ENCODE results near the gene ST8SIA4. TPM values are rescaled to one million over a fixed set of nuclear protein-coding genes. Genes with fewer than 3 reads are reported as not detected.

The ST8SIA4 gene
- total and polyA plus RNA-seq, 7 experiments from 2014 or later, result 5.8 to 54.5 (median 21.9) TPM

DNA sequence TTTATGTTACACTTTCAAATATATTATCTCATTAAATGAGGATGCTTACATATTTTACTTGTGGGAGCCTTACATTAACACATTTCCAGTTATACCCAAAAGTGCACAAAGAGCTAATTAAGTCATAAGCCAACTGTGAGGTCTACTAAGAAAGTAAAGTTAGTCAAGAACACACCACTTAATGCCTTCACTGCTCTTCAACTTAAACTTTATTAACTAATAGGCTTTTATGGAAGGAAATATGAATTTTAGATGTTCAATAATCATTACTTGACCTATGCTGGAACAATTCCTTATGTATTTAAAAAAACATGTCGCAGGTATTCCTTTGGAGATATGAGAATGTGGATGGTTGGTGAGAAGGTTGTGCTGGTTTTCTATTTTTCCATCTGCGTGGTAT is 3.4 kb downstream of the ST8SIA4 start:
- DNase-seq (no peak), ATAC-seq (no peak)
- ChIA-PET POLR2A (interaction anchor here (1.2 to 6.2 kb wide), 5 partner anchors 8 to 1970 kb away, joined by 3 to 68 read pairs (median 9); no protein-coding TSS in a partner anchor), CTCF (interaction anchor here (1.0 to 1.9 kb wide), 5 partner anchors 9 to 124 kb away, joined by 3 to 7 read pairs (median 3); no protein-coding TSS in a partner anchor)
- peak overlapping the region; percentile 86 to 98 (median 94) for H3K27ac Mint-ChIP-seq
- Histone ChIP-seq H3K4me3 (ENCODE audit: low read length) (peak overlapping the region; percentile 71), H3K36me3 (ENCODE audit: control insufficient read depth in 2 of 3, insufficient read depth in 3 of 3, low read length in 3 of 3) (no peaks in the 10 kb centered on the region), H3K27me3 (ENCODE audit: control insufficient read depth in 2 of 2, insufficient read depth in 2 of 2, low read length in 2 of 2) (no peaks in the 10 kb centered on the region), H3K27ac (ENCODE audit: low read depth, low read length) (peak overlapping the region; percentile 77), H3K9me3 (ENCODE audit: control insufficient read depth in 2 of 3, low read length in 3 of 3) (no peaks in the 10 kb centered on the region), H3K4me1 (ENCODE audit: control insufficient read depth in 2 of 2, insufficient read depth in 2 of 2, low read length in 2 of 2) (peaks cover 34 to 48% of the 10 kb centered on the region in 2 donors)
- H3K4me1 Mint-ChIP-seq, result peaks cover 35 to 64% (median 58%) of the 10 kb centered on the region in 7 donors
- peaks cover 0 to 2% (median 0%) of the 10 kb centered on the region in 11 donors for H3K9me3 Mint-ChIP-seq
- H3K4me3 Mint-ChIP-seq, result peak overlapping the region; percentile 88 to 99 (median 96)
- H3K36me3 Mint-ChIP-seq, result peaks cover 0 to 31% (median 13%) of the 10 kb centered on the region in 5 donors
- intact Hi-C loops (cut with micrococcal nuclease), result loop anchor here (1.0 to 10.0 kb wide), 15 partner anchors 9 to 1867 kb away; partner anchors contain the start of genes FAM174A (in 1 of the 2), PAM (in 1 of the 2) and SLCO4C1 (in 1 of the 2)
- H3K27me3 Mint-ChIP-seq, result no peaks in the 10 kb centered on the region

DNA sequence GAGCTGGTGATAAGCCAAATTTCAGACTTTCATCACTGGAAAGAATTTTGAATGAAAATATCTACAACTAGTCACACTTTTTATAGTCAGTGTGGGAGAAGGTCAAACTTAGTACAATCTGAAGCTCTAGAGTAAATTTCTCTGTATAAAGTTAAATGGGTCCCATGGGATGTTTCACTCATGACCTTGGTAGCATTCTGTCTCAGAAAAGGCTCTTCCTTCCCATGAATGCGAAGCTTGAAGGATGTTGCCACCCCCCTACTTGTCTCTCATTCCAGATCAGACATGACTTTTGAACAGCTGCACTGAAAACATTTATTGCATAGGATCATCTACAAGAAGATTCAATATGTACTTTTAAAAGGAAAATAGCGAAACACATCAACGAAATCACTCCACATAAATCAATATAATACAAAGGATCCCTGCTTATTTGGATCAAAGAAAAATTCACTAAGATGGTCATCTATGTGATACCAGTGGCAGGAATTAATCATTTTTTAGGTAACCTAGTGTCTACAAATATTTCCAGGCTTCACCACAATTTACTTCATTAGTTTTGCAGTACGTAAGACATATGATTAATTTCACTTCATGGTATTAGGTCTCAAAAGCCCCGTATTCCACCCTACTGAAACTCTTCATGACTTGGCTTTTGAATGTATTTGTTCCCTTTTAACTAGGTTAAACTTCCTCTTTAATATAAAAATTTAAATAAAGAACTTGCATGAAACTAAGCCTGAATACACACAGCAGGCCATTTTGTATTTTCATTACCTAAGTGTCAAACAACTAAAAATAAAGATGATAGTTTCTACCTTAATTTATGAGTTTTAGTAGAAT is 4.4 kb downstream of the ST8SIA4 start:
- Mint-ChIP-seq H3K27ac (peak overlapping the region in 5 of 9 donors; percentile 13 to 71 (median 43)), H3K36me3 (peaks cover 9 to 38% (median 20%) of the 10 kb centered on the region in 5 donors), H3K4me3 (peak overlapping the region in 9 of 10 donors; percentile 26 to 95 (median 63)), H3K4me1 (peaks cover 38 to 64% (median 60%) of the 10 kb centered on the region in 7 donors), H3K27me3 (no peaks in the 10 kb centered on the region), H3K9me3 (peaks cover 0 to 2% (median 0%) of the 10 kb centered on the region in 11 donors)
- H3K4me3 ChIP-seq (ENCODE audit: low read length), result no peak overlapping the region
- no peak for DNase-seq
- ChIA-PET CTCF (no interaction called here), POLR2A (interaction anchor here (0.7 to 6.2 kb wide), 4 partner anchors 9 to 21 kb away, joined by 3 to 68 read pairs (median 4); no protein-coding TSS in a partner anchor)
- no peak for ATAC-seq
- no peaks in the 10 kb centered on the region for H3K27me3 ChIP-seq (ENCODE audit: control insufficient read depth in 2 of 2, insufficient read depth in 2 of 2, low read length in 2 of 2)
- peaks cover 33 to 52% of the 10 kb centered on the region in 2 donors for H3K4me1 ChIP-seq (ENCODE audit: control insufficient read depth in 2 of 2, insufficient read depth in 2 of 2, low read length in 2 of 2)
- intact Hi-C loops (cut with micrococcal nuclease), result no loop called here
- no peaks in the 10 kb centered on the region for H3K9me3 ChIP-seq (ENCODE audit: control insufficient read depth in 2 of 3, low read length in 3 of 3)
- no peak overlapping the region for H3K27ac ChIP-seq (ENCODE audit: low read depth, low read length)
- peaks cover 0 to 7% (median 0%) of the 10 kb centered on the region in 3 experiments for H3K36me3 ChIP-seq (ENCODE audit: control insufficient read depth in 2 of 3, insufficient read depth in 3 of 3, low read length in 3 of 3)

DNA sequence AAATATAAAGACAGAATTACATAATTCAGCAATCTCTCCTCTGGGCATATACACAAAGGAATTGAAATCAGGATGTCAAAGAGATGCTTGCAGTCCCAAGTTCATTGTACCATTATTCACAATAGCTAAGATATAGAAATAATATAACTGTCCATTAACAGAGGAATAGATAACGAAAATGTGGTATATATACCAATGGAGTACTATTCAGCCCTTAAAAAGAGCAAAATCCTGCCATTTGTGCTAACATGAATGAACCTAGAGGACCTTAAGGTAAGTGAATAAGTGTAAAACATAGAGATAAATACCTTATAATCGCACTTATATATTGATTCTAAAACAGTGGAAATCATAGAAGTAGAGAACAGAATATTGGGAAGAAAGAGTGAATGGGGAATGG is 7.0 kb downstream of the ST8SIA4 start:
- Histone ChIP-seq H3K27ac (ENCODE audit: low read depth, low read length) (no peak overlapping the region), H3K4me1 (ENCODE audit: control insufficient read depth in 2 of 2, insufficient read depth in 2 of 2, low read length in 2 of 2) (peaks cover 33 to 52% of the 10 kb centered on the region in 2 donors), H3K27me3 (ENCODE audit: control insufficient read depth in 2 of 2, insufficient read depth in 2 of 2, low read length in 2 of 2) (no peaks in the 10 kb centered on the region), H3K9me3 (ENCODE audit: control insufficient read depth in 2 of 3, low read length in 3 of 3) (no peaks in the 10 kb centered on the region), H3K4me3 (ENCODE audit: low read length) (no peak overlapping the region), H3K36me3 (ENCODE audit: control insufficient read depth in 2 of 3, insufficient read depth in 3 of 3, low read length in 3 of 3) (peaks cover 0 to 9% (median 0%) of the 10 kb centered on the region in 3 experiments)
- H3K27ac Mint-ChIP-seq, result peak overlapping the region in 1 of 9 donors; percentile 72
- H3K4me1 Mint-ChIP-seq, result peaks cover 42 to 76% (median 65%) of the 10 kb centered on the region in 7 donors
- peaks cover 10 to 38% (median 29%) of the 10 kb centered on the region in 5 donors for H3K36me3 Mint-ChIP-seq
- POLR2A ChIA-PET, result interaction anchor here (4.1 kb wide), 1 partner anchor 7 kb away, joined by 27 read pairs; the partner anchor contains the start of gene ST8SIA4
- peak overlapping the region in 3 of 10 donors; percentile 8 to 49 (median 10) for H3K4me3 Mint-ChIP-seq
- ATAC-seq, result no peak
- DNase-seq, result no peak
- no peaks in the 10 kb centered on the region for H3K27me3 Mint-ChIP-seq
- intact Hi-C loops (cut with micrococcal nuclease), result no loop called here
- CTCF ChIA-PET, result interaction anchor here (1.0 kb wide), 1 partner anchor 9 kb away, joined by 3 read pairs; no protein-coding TSS in a partner anchor
- H3K9me3 Mint-ChIP-seq, result peaks cover 0 to 2% (median 0%) of the 10 kb centered on the region in 11 donors

DNA sequence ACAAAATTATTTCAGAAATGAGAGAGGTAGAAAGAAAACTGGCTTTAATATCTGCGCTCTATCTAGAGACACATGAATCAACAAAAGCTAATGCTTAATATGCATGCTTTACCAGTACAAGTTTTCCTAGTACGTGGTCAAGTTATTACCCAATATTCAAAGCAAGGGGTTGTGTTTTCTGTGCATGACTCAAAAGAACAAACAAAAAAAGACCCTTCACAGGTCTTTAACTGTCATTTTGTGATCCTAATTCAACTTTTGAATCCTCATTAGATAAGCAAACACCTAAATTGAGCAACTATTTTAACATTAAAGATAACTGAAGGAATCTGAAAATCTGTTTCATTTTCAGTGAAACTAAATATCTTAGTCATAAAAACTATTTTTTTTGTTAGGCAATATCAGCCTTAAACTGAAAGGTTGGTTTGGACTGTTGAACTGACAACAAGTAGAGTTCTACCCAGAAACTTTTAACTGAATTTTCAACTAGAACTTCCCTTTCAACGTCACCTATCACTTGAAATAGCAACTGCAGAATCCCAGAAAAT is 12.5 kb downstream of the ST8SIA4 start:
- DNase-seq, result no peak
- intact Hi-C loops (cut with micrococcal nuclease), result loop anchor here (1.0 to 5.0 kb wide), 4 partner anchors 10 to 1958 kb away; no protein-coding TSS in a partner anchor
- peaks cover 0 to 9% (median 0%) of the 10 kb centered on the region in 3 experiments for H3K36me3 ChIP-seq (ENCODE audit: control insufficient read depth in 2 of 3, insufficient read depth in 3 of 3, low read length in 3 of 3)
- POLR2A ChIA-PET, result interaction anchor here (1.1 to 6.5 kb wide), 2 partner anchors 8 to 12 kb away, joined by 4 to 68 read pairs; partner anchors contain the start of gene ST8SIA4
- H3K27ac ChIP-seq (ENCODE audit: low read depth, low read length), result no peak overlapping the region
- peak overlapping the region; percentile 10 for H3K4me3 ChIP-seq (ENCODE audit: low read length)
- no peaks in the 10 kb centered on the region for H3K27me3 ChIP-seq (ENCODE audit: control insufficient read depth in 2 of 2, insufficient read depth in 2 of 2, low read length in 2 of 2)
- no peaks in the 10 kb centered on the region for H3K27me3 Mint-ChIP-seq
- peaks cover 26 to 34% of the 10 kb centered on the region in 2 donors for H3K4me1 ChIP-seq (ENCODE audit: control insufficient read depth in 2 of 2, insufficient read depth in 2 of 2, low read length in 2 of 2)
- peak overlapping the region; percentile 39 to 92 (median 72) for H3K27ac Mint-ChIP-seq
- H3K36me3 Mint-ChIP-seq, result peaks cover 10 to 36% (median 28%) of the 10 kb centered on the region in 5 donors
- ATAC-seq, result peak; percentile 47
- H3K4me3 Mint-ChIP-seq, result peak overlapping the region in 9 of 10 donors; percentile 6 to 81 (median 69)
- CTCF ChIA-PET, result interaction anchor here (1.3 kb wide), 1 partner anchor 10 kb away, joined by 5 read pairs; no protein-coding TSS in a partner anchor
- no peaks in the 10 kb centered on the region for H3K9me3 ChIP-seq (ENCODE audit: control insufficient read depth in 2 of 3, low read length in 3 of 3)
- peaks cover 27 to 83% (median 71%) of the 10 kb centered on the region in 7 donors for H3K4me1 Mint-ChIP-seq
- no peaks in the 10 kb centered on the region for H3K9me3 Mint-ChIP-seq

DNA sequence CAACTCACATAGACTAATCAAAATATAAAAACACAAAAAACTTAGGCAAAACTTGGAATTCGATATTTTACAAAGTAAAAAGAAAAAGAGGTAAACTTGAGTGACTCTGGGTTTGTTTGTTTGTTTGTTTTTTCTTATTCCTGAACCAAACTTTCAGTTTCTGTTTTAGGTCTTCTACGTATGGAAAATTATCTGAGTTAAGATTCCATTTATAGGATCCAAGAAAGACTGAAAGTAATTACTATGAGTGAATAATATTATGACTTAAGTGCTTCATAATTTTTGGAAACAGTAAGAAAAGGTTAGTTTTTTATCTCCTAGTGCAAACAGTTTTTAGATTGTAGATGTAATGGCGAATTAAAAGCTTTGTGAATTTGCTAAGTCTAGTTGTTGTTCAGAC is 13.2 kb downstream of the ST8SIA4 start:
- ChIA-PET POLR2A (interaction anchor here (1.1 to 6.5 kb wide), 2 partner anchors 8 to 12 kb away, joined by 4 to 68 read pairs; partner anchors contain the start of gene ST8SIA4), CTCF (interaction anchor here (1.3 kb wide), 1 partner anchor 11 kb away, joined by 5 read pairs; no protein-coding TSS in a partner anchor)
- Histone ChIP-seq H3K4me3 (ENCODE audit: low read length) (peak overlapping the region; percentile 10), H3K27me3 (ENCODE audit: control insufficient read depth in 2 of 2, insufficient read depth in 2 of 2, low read length in 2 of 2) (no peaks in the 10 kb centered on the region), H3K27ac (ENCODE audit: low read depth, low read length) (no peak overlapping the region), H3K4me1 (ENCODE audit: control insufficient read depth in 2 of 2, insufficient read depth in 2 of 2, low read length in 2 of 2) (peaks cover 26 to 32% of the 10 kb centered on the region in 2 donors), H3K36me3 (ENCODE audit: control insufficient read depth in 2 of 3, insufficient read depth in 3 of 3, low read length in 3 of 3) (peaks cover 0 to 9% (median 0%) of the 10 kb centered on the region in 3 experiments), H3K9me3 (ENCODE audit: control insufficient read depth in 2 of 3, low read length in 3 of 3) (no peaks in the 10 kb centered on the region)
- Mint-ChIP-seq H3K9me3 (no peaks in the 10 kb centered on the region), H3K36me3 (peaks cover 10 to 35% (median 28%) of the 10 kb centered on the region in 5 donors), H3K27ac (peak overlapping the region; percentile 39 to 92 (median 72)), H3K4me3 (peak overlapping the region; percentile 1 to 81 (median 68)), H3K27me3 (no peaks in the 10 kb centered on the region), H3K4me1 (peaks cover 26 to 80% (median 68%) of the 10 kb centered on the region in 7 donors)
- intact Hi-C loops (cut with micrococcal nuclease), result loop anchor here (1.0 to 5.0 kb wide), 8 partner anchors 10 to 1958 kb away; no protein-coding TSS in a partner anchor
- ATAC-seq (no peak), DNase-seq (no peak)

Measured in naive thymus-derived CD4-positive, alpha-beta T cell (primary cell).